Measurements from ENCODE around the gene ZFAND4.

GRCh38 chr10:45593938-45594275, 78.7 kb downstream of the ZFAND4 start:
- TF ChIP-seq POLR2A (IDR thresholded peaks at IDR 0.05; ENCODE audit: low read length) (no peak), GATA1 (IDR thresholded peaks at IDR 0.05; ENCODE audit: low read depth, low read length) (no peak)

Data from erythroblast (primary cell).